Breast epithelium (tissue), 4 donors: Measurements from ENCODE around the gene MET. TPM values are rescaled to one million over a fixed set of nuclear protein-coding genes. Genes with fewer than 3 reads are reported as not detected.

Source experiments
- DNase-seq, 2 donors: peaks; one replicate each; pipeline ENCODE4 v3.0.0-alpha.2; 2019; ENCODE audit warnings: low spot score in 2 of 2
- H3K27ac ChIP-seq, 2 donors: fragments of 200-600 bp; sonication (generic) in 1 of 2; one replicate each; pipeline ENCODE4 v1.5.1; 2016 to 2019; ENCODE audit warnings: mild to moderate bottlenecking in 1 of 2
- H3K27me3 ChIP-seq, 2 donors: fragments of 200-600 bp; sonication (generic) in 1 of 2; one replicate each; pipeline versions ENCODE4 v1.5.1 to v1.6.0; 2017 to 2019; ENCODE audit warnings: control low read depth in 1 of 2, mild to moderate bottlenecking in 1 of 2
- H3K36me3 ChIP-seq: fragments of 200-600 bp; one replicate; pipeline ENCODE4 v1.5.1; 2019
- H3K4me1 ChIP-seq, 2 donors: fragments of 200-600 bp; sonication (generic); one replicate each; pipeline ENCODE4 v1.5.1; 2016 to 2019; ENCODE audit warnings: control low read depth in 1 of 2
- H3K4me3 ChIP-seq, 3 donors: fragments of 200-600 bp; sonication (generic); 1 replicate in 2 of 3; 2 replicates in 1 of 3; pipeline ENCODE4 v1.5.1; 2016 to 2019; ENCODE audit warnings: mild to moderate bottlenecking in 3 of 3, moderate library complexity in 2 of 3
- H3K9me3 ChIP-seq, 2 donors: fragments of 200-600 bp; sonication (generic) in 1 of 2; one replicate each; pipeline ENCODE4 v1.5.1; 2016 to 2019; ENCODE audit warnings: control low read depth in 1 of 2
- POLR2A ChIP-seq: fragments of 450-650 bp; IDR thresholded peaks from one replicate; pipeline ENCODE4 v1.6.1; 2016; ENCODE audit warnings: antibody characterized with exemption, mild to moderate bottlenecking, moderate library complexity
- POLR2AphosphoS5 ChIP-seq, 3 donors: sonication (generic); formaldehyde crosslinking; IDR thresholded peaks; one replicate each; pipeline ENCODE4 v1.6.1; 2017; ENCODE audit warnings: antibody characterized with exemption in 3 of 3
- intact Hi-C: fragments of 100-400 bp; cut with DNase I; formaldehyde crosslinking; loops from one replicate; pipeline ENCODE4 v1.15.1; 2023; ENCODE audit warnings: low total_unique reads
- total RNA-seq, 3 donors: library from RNA; depleted of rRNA; stranded (reverse); fragments of >200 nt; gene quantifications; one replicate each; pipeline ENCODE4 v1.1.0, GENCODE V29; 2016
- TF ChIP-seq, protein P1 (sequence below), 3 donors: fragments of 450-650 bp; IDR thresholded peaks; one replicate each; pipeline ENCODE4 v1.5.1; 2016 to 2017; ENCODE audit warnings: antibody characterized with exemption in 3 of 3, mild to moderate bottlenecking in 3 of 3, moderate library complexity in 3 of 3

Gene MET
- total RNA-seq, 3 donors from 2014 or later = 25.8 to 85.6 (median 40.6) TPM

DNA sequence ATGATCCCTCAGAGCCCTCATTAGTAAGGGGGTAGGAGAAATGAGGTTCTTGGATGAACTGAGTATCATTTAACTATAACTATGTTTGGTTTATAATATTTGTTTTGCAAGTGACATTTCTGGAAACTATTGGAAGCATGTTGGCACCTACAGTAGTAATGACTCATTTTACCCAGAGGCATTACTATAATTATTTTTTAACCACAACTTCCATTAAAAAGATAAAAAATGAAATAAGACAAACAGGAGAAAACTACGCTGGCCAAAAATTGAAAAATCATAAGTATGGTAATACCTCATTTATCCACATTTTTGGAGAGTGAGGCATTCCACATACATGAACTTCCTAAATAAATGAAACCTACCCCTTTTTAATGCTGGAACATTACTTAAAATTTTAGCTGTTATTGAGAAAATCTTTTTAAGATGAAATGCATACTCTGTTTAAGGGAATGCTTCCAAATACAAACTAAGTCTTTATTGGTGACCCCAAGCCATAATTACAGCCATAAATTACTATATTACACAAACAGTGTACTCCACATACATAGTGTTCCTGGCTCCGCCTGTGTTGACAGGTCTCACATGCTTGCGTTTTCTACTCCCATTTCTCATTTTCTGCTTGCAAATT lies 105.8 kb downstream of the MET start:
- no peak for DNase-seq
- intact Hi-C loops = no loop called here
- Histone ChIP-seq H3K27ac (peak overlapping the region; percentile 43 to 76), H3K36me3 (no peaks in the 10 kb centered on the region), H3K9me3 (no peaks in the 10 kb centered on the region), H3K4me3 (no peak overlapping the region), H3K27me3 (no peaks in the 10 kb centered on the region), H3K4me1 (no peaks in the 10 kb centered on the region)
- TF ChIP-seq, protein P1, sequence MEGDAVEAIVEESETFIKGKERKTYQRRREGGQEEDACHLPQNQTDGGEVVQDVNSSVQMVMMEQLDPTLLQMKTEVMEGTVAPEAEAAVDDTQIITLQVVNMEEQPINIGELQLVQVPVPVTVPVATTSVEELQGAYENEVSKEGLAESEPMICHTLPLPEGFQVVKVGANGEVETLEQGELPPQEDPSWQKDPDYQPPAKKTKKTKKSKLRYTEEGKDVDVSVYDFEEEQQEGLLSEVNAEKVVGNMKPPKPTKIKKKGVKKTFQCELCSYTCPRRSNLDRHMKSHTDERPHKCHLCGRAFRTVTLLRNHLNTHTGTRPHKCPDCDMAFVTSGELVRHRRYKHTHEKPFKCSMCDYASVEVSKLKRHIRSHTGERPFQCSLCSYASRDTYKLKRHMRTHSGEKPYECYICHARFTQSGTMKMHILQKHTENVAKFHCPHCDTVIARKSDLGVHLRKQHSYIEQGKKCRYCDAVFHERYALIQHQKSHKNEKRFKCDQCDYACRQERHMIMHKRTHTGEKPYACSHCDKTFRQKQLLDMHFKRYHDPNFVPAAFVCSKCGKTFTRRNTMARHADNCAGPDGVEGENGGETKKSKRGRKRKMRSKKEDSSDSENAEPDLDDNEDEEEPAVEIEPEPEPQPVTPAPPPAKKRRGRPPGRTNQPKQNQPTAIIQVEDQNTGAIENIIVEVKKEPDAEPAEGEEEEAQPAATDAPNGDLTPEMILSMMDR (IDR thresholded peaks at IDR 0.05) = no peak
- TF ChIP-seq POLR2A = no peak
- TF ChIP-seq POLR2AphosphoS5 (IDR thresholded peaks at IDR 0.05) = no peak

DNA sequence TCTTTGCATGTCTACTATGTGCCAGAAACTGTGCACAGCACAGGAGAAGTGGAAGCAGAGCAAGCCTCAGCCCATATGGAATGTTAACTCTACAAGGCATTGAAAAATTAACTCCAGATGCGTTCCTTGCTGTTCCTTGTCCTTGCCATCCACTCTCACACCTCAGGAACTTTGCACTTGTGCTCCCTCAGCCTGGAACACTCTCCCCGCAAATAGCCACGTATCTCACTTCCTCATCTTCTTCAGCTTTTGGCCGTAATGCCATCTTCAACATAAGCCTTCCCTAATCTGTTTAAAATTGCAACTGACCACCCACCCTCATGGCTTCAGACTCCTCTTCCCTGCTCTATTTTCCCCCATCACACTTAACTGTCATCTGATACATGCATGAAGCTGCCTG lies 107.2 kb downstream of the MET start:
- DNase-seq = no peak
- TF ChIP-seq, protein P1 (IDR thresholded peaks at IDR 0.05) = no peak
- TF ChIP-seq POLR2AphosphoS5 (IDR thresholded peaks at IDR 0.05) (no peak), POLR2A (no peak)
- no peak overlapping the region for H3K27ac ChIP-seq
- no peaks in the 10 kb centered on the region for H3K4me1 ChIP-seq
- H3K4me3 ChIP-seq = no peak overlapping the region
- intact Hi-C loops = no loop called here
- H3K27me3 ChIP-seq = no peaks in the 10 kb centered on the region
- H3K9me3 ChIP-seq = no peaks in the 10 kb centered on the region
- H3K36me3 ChIP-seq = no peaks in the 10 kb centered on the region

DNA sequence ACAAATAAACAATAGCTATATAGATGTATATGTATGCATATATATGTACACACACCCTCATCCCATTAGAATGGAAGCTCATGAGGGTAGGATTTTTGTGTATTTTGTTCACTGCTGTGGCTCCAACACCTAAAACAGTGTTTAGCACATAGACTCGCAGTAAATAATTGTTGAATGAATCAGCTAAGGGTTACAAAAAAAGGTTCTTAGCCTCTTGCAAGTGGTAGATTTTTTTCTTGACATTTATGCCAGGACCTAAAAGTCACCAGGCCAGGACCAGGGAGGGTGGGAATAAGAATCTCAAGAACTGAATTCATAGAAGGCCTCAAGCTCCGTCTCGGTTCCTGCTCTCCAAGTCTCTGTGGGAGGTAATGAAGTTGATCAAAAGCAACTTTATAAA lies 107.9 kb downstream of the MET start:
- TF ChIP-seq POLR2A = no peak
- TF ChIP-seq, protein P1 (IDR thresholded peaks at IDR 0.05) = no peak
- TF ChIP-seq POLR2AphosphoS5 (IDR thresholded peaks at IDR 0.05) = no peak
- intact Hi-C loops = no loop called here
- Histone ChIP-seq H3K27ac (peak overlapping the region; percentile 45 to 57), H3K9me3 (no peaks in the 10 kb centered on the region), H3K4me1 (no peaks in the 10 kb centered on the region), H3K27me3 (no peaks in the 10 kb centered on the region), H3K36me3 (no peaks in the 10 kb centered on the region), H3K4me3 (no peak overlapping the region)
- DNase-seq = no peak

DNA sequence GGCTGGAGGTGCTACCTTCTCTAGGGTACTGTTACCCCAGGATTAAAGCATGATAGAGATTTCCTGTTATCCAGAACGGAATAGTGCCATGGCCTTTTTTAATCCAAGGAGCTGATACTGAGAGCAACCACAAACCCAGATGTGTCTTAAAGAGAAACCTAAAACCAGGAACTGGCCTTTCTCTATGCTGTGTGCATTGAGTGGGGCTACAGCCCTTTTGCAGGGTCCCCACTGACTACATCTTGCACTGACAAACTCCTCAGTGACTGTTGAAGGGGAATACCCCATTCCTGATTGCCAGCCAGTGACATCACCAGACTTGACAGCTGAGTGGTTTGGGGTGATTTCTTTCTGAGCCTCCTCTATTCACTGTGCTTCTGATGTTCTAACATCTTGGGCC lies 108.5 kb downstream of the MET start:
- no peak overlapping the region for H3K4me3 ChIP-seq
- peak overlapping the region; percentile 45 to 57 for H3K27ac ChIP-seq
- no peaks in the 10 kb centered on the region for H3K27me3 ChIP-seq
- no peaks in the 10 kb centered on the region for H3K4me1 ChIP-seq
- DNase-seq = no peak
- intact Hi-C loops = no loop called here
- H3K9me3 ChIP-seq = no peaks in the 10 kb centered on the region
- no peak for TF ChIP-seq POLR2A
- TF ChIP-seq, protein P1 (IDR thresholded peaks at IDR 0.05) = no peak
- TF ChIP-seq POLR2AphosphoS5 (IDR thresholded peaks at IDR 0.05) = no peak
- no peaks in the 10 kb centered on the region for H3K36me3 ChIP-seq

DNA sequence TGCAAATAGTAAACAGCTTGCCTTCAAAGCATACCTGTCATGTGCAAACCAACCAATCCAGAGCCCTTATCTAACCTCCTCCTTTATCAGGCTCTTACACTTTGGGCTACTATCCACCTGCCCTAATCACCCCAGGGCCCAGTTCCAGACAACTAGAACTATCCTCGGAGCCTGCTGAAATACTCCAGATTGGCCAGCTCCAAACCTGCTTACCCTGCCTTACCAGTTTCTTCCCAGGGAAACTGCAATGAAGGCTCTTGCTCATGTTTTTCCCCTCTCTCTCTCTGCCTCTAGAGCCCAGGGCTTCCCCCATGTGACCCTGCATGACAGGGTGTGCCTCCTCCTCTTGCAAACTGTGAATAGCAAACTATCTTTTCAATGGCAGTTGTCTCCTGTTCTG lies 109.0 kb downstream of the MET start:
- peak; percentile 61 to 75 for DNase-seq
- H3K9me3 ChIP-seq = no peaks in the 10 kb centered on the region
- H3K27ac ChIP-seq = peak overlapping the region; percentile 45 to 57
- H3K27me3 ChIP-seq = no peaks in the 10 kb centered on the region
- no peak overlapping the region for H3K4me3 ChIP-seq
- intact Hi-C loops = no loop called here
- H3K4me1 ChIP-seq = no peaks in the 10 kb centered on the region
- TF ChIP-seq POLR2AphosphoS5 (IDR thresholded peaks at IDR 0.05) = peak in 2 of 3 donors; percentile 45 to 55
- TF ChIP-seq, protein P1 (IDR thresholded peaks at IDR 0.05) = no peak
- no peaks in the 10 kb centered on the region for H3K36me3 ChIP-seq
